ENCODE results near the gene GPX4.

The GPX4 gene

DNA sequence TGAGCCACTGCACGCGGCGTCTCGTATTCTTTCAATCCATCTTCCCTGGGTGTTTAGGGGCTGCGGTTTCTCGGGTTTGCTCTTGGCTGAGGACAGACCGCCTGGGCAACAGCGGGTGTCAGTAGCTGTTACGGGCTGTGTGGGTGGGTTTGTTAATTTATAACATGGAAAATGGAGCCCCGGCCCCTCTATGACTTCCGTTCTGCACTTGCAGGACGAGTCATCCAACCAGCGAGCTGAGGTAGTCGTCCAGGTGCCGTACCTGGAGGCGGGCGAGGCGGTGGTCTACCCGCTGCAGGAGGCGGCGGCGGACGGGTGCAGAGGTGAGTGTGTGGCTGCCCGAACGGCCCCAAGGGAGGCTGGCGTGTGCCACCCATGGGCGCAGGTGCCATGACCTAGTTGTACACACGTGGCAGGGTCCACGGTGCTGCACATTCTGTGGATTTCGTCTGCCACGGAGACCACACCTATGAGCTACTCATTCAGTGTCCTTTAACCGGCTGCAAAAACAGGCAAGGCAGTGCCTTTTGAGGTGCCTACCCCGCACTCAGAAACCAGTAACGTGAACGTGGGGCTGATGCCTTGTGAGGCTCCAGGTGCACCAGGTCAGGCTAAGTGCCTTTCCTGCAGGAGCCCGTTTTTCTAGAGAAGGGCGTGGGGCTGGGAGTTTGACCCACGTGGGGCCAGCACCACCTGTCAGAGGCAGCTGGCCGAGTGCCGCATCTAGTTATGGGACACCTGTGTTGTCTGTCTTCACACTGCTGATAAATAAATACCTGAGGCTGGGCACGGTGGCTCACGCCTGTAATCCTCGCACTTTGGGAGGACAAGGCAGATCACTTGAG, 19.5 kb upstream of the GPX4 start:
- in situ Hi-C loops (cut with HindIII; ENCODE audit: low sequenced_read_pairs): no loop called here

DNA sequence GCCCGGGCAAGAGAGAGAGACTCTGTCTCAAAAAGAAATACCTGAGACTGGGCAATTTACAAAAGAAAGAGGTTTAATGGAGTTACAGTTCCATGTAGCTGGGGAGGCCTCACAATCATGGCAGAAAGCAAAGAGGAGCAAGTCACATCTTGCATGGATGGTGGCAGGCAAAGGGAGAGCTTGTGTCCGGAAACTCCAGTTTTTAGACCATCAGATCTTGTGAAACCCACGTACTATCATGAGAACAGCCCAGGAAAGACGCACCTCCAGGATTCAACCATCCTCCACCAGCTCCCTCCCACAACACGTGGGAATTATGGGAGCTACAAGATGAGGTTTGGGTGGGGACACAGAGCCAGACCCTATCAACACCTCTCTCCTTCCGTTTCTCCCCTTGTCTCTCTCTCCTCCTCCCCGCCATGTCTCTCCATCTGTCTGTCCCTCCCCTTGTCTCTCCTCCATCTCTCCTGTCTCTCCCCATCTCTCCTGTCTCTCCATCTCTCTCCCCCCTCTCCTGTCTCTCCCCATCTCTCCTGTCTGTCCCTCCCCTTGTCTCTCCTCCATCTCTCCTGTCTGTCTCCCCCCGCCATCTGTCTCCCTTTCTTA, 18.6 kb upstream of the GPX4 start:
- in situ Hi-C loops (cut with HindIII; ENCODE audit: low sequenced_read_pairs): no loop called here

DNA sequence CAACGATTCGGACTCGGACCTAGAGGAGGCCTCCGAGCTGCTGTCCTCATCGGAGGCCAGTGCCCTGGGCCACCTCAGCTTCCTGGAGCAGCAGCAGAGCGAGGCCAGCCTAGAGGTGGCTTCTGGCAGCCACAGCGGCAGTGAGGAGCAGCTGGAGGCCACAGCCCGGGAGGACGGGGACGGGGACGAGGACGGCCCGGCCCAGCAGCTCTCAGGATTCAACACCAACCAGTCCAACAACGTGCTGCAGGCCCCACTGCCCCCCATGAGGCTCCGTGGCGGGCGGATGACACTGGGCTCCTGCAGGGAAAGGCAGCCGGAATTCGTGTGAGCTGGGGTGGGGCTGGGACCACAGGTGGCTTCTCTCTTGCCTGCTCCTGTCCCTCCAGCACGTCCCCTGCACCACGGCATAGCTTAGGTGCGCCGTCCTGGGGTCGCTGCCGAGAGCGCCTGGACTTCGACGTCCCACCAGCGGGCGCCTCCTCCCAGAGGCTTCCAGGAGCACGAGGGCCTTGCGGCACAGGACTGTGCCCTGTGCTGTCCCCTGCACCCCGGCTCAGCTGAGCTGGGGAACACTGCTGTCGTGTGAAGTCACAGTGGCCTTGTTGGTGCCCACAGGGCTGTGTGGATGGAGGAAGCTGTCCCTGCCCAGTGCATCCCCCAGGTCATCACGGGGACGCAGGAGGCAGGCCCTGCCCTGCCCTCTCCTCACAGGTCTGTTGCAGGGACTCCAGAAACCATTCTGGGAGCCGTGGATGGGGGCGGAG, 17.9 kb upstream of the GPX4 start:
- in situ Hi-C loops (cut with HindIII; ENCODE audit: low sequenced_read_pairs): no loop called here

DNA sequence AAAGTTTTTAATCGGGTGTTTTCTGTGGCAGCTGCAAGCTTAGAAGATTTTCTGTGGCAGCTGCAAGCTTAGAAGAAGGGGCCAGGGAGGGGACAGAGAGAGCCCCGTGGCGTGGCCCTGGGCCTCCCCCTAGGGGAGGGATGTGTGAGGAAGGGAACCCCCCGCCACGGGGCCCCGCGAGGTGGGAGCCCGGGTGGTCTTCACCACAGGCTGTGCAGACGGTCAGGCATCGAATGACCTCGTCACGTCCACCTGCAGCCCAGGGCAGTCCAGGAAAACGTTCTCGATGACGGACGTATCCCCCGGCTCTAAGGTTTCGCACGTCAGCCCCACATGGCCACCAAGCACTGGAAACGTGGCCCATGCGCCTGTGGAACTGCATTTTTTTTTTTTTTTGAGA, 17.2 kb upstream of the GPX4 start:
- in situ Hi-C loops (cut with HindIII; ENCODE audit: low sequenced_read_pairs): no loop called here

DNA sequence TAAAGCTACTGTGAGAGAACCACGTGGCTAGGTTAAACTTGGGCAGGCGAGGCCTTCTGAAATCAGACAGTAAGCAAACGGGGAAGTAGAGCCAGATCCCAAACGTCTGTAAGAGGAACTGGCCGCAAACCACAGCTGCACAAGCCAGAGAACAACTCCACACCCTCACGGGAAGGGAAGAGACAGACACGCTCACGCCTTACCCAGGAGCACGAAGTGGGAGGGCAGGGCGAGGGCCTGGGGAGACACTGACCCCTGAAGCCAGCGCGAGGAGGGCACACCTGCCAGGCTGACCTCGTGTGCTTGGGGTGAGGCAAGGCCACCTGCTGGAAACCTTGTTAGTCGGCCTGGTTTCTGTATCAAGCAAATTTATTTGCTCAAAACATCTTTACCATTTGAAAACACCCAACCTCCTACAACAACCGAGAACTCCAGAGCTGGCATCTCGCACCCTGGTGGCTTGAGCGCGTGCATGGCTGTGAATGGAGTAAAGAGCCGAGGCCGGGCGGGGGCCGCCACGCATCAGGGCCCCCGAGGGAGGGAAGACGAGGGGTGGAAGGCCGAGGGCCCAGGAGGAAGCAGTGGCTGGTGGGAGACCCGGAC, 15.9 kb upstream of the GPX4 start:
- in situ Hi-C loops (cut with HindIII; ENCODE audit: low sequenced_read_pairs): no loop called here

DNA sequence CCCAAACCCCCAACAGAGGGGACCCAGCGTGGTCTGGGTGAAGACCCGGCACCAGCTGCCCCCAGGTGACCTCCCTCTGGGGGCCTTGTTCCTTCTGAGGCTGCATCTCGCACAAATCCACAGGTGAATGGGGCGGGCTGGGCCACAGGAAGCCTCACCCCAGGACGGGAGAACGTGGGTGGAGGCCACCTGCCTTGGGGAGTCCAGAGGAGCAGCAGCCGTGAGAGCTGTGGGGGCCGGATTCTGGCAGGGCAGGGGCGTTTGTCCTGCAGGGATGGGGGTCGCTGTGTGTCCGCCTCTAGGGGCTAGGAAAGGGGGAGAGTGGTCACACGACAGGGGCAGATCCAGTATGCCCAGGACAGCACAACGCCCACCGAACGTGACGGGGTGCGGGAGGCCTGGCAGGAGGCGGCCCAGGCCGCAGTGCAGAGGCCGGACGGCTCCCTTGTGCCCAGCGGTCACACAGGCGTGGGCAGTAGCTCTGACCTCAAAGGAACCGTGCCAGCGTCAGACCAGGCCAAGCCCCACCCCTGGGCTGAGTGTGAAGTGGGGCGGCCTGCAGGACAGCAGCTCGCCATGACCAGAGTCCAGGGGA, 15.3 kb upstream of the GPX4 start:
- in situ Hi-C loops (cut with HindIII; ENCODE audit: low sequenced_read_pairs): no loop called here

DNA sequence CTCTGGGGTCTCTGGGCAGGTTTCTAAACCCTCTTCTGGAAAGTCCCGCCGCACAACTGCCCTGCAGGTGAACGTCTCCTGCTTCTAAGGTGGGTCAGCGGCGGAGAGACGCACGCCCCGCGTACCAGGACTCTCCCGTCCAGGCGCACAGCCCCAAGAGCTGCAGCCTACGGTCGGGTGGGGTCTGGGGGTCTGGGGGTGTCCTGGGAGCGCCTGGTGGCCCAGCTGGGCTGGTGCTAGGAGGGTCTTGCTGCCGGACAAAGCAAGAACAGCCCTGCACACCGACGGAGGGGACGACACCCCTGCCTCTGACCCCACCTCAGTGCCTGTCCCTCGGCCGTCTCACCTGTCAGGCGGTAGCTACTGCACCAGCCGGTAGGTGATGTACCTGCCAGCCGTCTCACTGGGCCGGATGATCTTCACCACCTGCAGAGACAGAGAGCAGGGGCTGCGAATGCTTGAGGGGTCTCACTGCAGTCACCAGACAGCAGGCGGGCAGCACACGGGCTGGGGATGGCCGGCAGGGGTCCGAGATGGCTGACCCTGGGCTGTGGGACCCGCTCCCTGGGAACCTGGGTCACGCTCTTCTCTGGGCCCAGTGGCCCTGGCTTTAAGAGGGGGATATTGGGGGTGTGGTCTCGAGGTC, 14.5 kb upstream of the GPX4 start:
- in situ Hi-C loops (cut with HindIII; ENCODE audit: low sequenced_read_pairs): no loop called here

DNA sequence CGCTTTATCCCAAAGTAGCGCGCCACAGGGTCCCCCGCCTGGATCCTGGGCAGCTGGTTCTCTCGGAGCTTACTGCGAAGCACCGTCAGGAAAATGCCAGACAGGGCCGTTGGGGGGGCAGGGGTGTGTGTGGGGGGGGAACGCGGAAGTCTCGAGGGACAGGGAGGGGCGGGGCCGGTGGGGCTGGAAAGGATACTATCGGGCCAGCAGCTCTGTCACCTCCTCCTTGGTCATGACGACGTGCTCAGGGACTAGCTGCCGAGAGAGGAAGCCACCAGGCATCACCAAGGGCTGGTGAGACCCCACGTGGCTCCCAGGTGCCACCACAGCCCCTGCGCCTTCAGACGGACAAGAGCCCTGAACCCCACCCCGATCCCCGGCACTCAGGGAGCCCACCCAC, 13.9 kb upstream of the GPX4 start:
- in situ Hi-C loops (cut with HindIII; ENCODE audit: low sequenced_read_pairs): no loop called here

DNA sequence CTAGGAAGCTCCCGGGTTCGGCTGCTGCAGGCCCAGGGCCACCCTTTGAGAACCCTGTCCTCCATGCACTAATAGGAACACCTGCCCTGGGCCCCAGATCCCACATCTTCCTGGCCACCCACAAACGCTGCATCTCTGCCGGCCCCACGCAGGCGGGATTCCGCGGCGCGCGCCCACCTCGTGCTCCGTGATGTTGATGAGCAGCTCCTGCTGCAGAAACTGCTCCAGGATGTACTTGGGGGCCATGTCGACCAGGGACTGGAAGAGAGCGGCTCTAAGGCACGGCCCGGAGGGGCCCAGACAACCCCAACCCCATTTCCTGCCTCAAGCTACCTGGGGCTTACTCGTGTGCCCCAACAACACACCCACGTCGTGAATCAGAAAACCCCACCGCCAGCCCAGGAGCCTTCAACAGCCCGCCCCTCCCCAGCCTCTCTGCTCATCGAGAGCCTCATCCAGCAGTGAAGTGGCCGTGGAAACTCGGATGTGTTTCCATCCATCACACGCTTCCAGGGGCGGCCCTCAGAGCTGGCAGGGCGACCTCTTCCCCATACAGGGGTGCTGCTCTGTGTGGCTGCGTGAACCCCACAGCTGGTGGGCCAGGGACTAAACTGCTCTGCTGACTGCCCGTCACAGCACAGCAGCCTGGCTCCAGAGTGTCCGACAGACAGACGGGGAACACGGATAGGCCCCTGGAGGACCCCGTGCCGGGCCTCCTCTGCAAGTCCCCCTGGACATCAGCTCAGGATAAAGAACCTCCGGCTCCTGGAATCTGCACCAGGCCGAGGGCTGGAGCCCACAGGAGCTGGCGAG, 12.9 kb upstream of the GPX4 start:
- in situ Hi-C loops (cut with HindIII; ENCODE audit: low sequenced_read_pairs): no loop called here

DNA sequence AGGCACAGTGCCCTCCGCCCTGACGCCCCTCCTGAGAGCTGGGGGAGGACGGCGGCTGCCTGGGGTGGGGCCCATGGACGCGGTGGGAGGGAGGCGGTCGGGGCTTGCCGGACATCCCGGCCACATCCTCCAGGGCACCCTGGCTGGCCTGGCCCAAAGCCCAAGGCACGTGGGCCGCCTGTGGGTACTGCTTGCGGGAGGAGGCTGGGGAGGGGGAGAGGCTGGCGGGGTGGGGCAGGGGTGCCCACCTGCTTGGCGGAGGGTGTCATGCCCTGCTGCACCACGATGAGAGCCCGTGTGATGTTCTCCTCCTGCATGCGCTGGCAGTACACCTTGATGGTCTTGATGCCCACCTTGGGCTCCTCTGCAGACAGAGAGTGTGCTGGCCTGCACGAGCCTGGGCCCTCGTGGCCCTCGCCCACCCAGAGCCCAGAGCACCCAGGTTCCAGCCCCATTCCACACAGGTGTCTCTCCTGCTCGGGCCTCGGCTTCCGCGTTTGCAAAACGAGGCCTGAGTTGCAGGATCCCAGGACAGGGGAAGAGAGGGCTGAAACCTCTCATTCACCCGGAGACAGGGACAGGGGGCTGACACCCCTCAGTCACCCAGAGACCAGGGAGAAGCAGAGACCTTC, 12.1 kb upstream of the GPX4 start:
- in situ Hi-C loops (cut with HindIII; ENCODE audit: low sequenced_read_pairs): no loop called here

DNA sequence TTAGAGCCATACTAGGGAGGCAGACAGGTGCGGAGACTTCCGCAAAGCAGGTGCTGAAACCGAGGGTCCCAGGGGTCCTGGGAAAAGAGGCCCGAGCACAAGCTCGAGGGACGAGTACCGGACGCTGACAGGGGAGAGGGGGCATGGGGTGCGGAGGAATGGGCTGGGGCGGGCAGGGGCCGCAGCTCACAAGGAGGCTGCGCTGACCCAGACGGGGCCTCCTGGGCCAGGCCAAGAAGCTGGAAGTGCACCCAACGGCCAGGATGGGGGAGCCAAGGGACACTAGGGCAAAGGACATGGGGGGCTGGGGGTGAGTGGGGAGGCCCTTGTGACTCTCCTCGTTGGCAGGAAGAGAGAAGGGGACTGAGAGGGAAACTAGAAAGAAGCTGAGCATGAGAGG, 10.5 kb upstream of the GPX4 start:
- in situ Hi-C loops (cut with HindIII; ENCODE audit: low sequenced_read_pairs): no loop called here

DNA sequence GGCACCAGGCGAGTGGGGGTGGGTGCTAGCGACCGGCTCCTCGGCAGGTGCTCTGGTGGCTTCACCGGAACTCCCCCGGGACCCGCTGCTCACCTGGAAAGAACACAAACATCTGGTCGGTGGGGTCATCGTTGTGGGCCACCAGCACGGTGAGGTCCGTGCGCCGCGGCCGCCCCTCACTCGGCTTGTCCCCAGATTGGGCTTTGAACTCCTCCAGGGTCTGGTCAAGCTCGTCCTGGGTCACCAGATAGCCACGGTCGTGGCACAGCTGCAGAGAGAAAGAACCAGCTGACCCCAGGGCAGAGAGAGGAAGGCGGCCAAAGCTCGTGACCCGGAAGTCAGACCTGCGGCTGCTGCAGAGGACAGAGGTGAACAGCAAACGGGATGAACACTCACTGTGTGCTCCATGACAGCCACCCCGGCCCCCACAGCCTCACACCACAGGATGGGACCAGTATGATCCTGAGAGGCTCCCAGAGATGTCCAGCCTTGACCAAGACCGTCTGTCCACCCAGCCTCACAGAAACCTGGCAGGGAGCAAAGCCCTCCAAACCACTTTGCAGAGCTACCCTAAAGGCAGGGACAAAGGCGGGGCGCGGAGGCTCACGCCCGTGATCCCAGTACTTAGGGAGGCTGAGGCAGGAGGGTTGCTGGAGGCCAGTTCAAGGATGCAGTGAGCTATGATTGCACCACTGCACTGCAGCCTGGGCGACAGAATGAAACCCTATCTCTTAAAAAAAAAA, 9.8 kb upstream of the GPX4 start:
- in situ Hi-C loops (cut with HindIII; ENCODE audit: low sequenced_read_pairs): no loop called here

DNA sequence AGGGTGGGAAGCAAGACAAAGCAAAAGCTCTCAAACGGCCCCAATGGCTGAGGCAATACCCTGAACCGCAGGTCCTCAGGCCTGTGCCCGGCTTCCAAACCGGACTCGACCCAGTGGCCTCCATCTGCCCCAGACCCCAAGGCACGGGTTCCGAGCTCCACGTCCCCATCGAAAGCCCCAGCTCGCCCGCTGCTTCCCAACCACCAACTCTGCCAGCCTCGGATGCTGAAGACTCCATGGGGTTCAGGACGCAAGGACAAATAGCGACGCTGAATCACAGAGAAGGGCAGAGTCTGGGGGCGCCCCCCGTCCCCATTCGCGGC, 9.2 kb upstream of the GPX4 start:
- in situ Hi-C loops (cut with HindIII; ENCODE audit: low sequenced_read_pairs): no loop called here

DNA sequence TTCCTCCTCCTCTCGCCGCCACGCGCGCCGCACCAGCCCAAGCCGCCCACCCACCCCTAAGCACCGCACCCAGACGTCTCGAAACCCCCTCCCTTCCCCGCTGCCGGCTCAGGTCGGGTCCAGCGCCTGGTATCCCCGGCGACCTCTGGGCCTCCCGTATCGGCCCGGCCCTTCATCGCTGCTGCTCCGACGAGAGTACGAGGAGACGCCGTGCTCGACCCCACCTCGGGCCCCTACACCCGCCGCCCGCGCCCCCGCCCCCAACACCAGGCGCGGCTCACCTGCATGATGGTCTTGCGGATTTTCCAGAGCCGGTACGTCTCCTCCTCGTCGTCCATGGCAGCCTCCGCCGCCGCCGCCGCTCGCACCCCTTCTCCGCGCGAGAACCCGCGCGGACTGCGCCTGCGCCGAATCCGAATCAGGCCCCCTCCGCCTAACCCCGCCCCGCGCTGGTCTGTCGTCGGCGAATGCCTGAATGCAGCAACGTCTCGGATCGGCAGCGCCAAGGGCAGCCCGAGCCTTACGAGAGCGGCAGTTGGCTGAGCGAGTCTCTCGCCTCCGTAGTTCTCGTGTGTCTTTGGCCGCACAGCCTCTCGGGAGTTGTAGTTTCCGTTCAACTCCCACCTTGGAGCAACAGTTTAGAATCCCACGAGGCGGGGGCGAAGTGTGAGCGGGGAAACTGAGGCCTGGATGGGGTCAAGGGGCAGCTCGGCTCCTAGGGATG, 8.7 kb upstream of the GPX4 start, which contains the start of gene POLR2E:
Gene POLR2E (minus strand): TSS at position 398 of the 724 bp plus-strand sequence. CDS start 60 bp downstream, at position 338.
- in situ Hi-C loops (cut with HindIII; ENCODE audit: low sequenced_read_pairs): no loop called here

DNA sequence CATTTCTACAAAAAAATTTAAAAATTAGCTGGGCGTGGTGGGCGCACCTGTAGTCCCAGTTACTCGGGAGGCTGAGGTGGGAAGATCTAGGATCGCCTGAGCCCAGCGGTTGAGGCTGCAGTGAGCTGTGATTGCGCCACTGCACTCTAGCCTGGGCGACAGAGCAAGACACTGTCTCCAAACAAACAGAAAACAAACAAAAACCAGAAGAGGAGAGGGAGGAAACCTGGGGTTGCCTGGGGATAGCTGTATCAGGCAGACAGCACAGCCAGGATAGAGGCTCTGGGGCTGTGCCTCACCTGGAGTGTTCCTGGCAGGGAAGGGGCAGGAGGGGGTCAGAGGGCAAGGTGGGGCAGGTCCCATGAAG, 6.0 kb upstream of the GPX4 start:
- in situ Hi-C loops (cut with HindIII; ENCODE audit: low sequenced_read_pairs): no loop called here

DNA sequence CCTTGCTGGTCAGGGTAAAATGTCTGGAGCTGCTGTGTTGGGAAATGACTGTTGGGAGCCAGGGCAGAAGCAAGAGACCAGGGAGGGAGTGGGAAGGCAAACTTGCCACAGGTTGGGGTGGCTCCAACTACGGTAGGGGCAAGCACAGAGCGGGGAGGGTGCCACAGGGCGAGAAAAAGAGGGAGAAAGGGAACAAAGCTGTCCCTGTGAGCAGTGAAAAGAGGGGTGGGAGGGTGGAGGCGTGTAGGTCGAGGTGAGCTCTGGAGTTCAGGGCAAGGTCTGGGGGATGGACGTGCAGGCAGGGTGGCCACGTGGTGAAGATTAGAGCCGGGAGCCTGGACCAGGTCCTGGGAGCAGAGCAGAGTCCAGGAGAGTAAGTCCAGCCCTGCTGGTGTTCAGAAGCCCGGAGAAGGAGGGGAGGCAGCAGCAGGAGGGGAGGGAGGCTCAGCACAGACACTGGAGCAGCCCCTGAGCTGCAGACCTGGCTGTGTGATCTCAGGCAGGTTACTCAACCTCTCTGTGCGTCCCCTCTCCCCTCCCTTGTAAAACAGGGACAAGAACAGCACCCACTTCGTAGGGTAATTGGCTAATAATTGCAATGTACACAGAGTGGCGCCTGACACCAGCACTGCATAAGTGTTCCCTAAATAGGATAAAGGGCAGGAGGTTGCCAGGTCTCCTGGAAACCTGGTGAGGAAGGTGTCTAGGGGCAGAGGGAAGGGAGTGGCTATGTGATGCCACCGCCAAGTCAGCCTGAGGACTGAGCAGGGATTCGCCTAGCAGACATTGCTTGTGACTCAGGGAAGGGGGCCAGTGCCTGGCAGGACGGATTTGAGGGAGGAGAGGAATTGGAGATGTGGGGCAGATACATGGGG, 5.4 kb upstream of the GPX4 start:
- in situ Hi-C loops (cut with HindIII; ENCODE audit: low sequenced_read_pairs): no loop called here

DNA sequence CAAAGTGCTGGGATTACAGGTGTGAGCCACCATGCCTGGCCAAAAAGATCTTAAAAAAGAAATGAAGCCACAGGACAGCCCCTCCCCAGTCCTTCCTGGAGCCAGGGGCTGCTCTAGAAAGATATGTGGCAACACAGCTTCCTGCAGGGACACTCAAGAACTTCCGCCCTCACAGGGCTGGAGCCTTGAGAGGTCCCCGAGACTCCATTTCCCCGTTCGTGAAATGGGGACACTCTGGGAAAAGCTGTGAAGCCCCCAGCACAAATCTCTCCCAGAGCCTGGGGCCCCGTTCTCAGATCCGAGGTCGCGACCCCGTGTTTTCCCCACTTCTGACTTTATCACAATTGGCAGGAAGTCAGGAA, 2.5 kb upstream of the GPX4 start:
- in situ Hi-C loops (cut with HindIII; ENCODE audit: low sequenced_read_pairs): no loop called here
